Measurements from ENCODE around the gene SP140L. TPM values are rescaled to one million over a fixed set of nuclear protein-coding genes. Genes with fewer than 3 reads are reported as not detected.
"Not testable (repeated sequence)": the region's sequence is repeated elsewhere in the genome, so short reads cannot be mapped to it uniquely, and the experiment has no call there.

Gene SP140L
- total and polyA plus RNA-seq, 2 experiments from 2014 or later: 8.0 to 11.5 TPM

DNA sequence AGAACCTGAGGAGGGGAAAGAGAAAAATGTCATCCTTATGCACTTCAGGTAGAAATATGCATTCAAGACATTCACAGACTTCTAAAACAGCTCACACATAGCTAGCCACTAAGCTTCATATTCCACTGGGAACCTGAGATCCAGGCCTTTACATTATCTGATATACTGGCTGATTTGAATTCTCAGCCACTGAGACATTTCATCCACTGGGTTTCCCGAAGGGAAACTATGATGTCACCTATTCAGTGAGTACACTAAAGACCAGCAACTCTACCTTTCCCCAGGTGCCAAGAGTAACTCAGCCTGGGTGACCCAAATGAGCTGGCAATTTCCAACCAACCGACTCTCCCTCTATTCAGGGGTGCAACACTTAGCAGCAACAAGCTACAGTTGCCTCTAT is 67.3 kb downstream of the SP140L start:
- no peaks in the 10 kb centered on the region for H3K27me3 ChIP-seq (replicated peaks; ENCODE audit: insufficient read depth)
- no peaks in the 10 kb centered on the region for H3K9me2 ChIP-seq (ENCODE audit: insufficient read depth)
- no peak overlapping the region for H3K27ac ChIP-seq
- H4K20me1 ChIP-seq (ENCODE audit: insufficient read depth): no peaks in the 10 kb centered on the region
- no peaks in the 10 kb centered on the region for H3K4me1 ChIP-seq (ENCODE audit: insufficient read depth)
- no peak overlapping the region for H3K4me2 ChIP-seq (ENCODE audit: unreplicated experiment)
- in situ Hi-C loops (cut with MboI): no loop called here
- no peak overlapping the region for H3K9ac ChIP-seq
- H3K36me3 ChIP-seq (ENCODE audit: low read depth): peaks cover 29% of the 10 kb centered on the region; the same call in 1 of the 2 replicates
- H3K4me3 ChIP-seq: no peak overlapping the region
- TF ChIP-seq EZH2 (IDR thresholded peaks at IDR 0.05; ENCODE audit: insufficient read depth, poor library complexity, severe bottlenecking) (no peak), EZH2phosphoT487 (IDR thresholded peaks at IDR 0.05; ENCODE audit: insufficient read depth, low read depth) (no peak)
- DNase-seq: no peak
- no peaks in the 10 kb centered on the region for H3K79me2 ChIP-seq (ENCODE audit: insufficient read depth)
- no peaks in the 10 kb centered on the region for H3F3A ChIP-seq (ENCODE audit: insufficient read depth)
- no peak overlapping the region for H2AFZ ChIP-seq
- no peaks in the 10 kb centered on the region for H3K9me3 ChIP-seq (ENCODE audit: low read depth)
- WGBS, 2 experiments (ENCODE audit: low coverage in 1 of 2, low lambda C conversion rate in 2 of 2, missing lambda C conversion rate in 2 of 2): 100% methylated on average over 2 of the region's 2 CpGs

DNA sequence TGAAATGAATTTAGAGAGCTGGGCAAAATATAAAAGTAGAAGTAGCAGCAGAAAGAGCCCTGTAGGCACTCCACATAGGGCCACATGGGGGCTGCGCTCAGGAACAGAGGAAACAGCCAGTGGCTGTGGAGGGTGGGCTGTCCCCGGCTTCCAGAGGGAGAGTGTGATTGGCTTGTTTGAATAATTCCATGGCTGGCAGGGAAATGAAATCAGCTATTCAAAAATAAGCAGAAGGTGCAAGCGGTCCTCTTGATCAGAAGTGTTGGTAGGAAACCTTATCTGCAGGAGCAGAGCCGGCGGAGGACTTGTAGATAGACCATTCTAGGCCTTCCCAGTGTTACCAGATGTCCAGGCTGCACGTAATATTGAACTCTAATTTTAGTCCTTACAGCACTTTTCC is 71.7 kb downstream of the SP140L start:
- H3K79me2 ChIP-seq (ENCODE audit: insufficient read depth); H3K27ac ChIP-seq; in situ Hi-C loops (cut with MboI); H2AFZ ChIP-seq; H3K9me3 ChIP-seq (ENCODE audit: low read depth); H3K4me2 ChIP-seq (ENCODE audit: unreplicated experiment); H4K20me1 ChIP-seq (ENCODE audit: insufficient read depth); H3K9me2 ChIP-seq (ENCODE audit: insufficient read depth); H3K4me3 ChIP-seq; H3K27me3 ChIP-seq (replicated peaks; ENCODE audit: insufficient read depth); DNase-seq; H3K4me1 ChIP-seq (ENCODE audit: insufficient read depth); H3F3A ChIP-seq (ENCODE audit: insufficient read depth); H3K9ac ChIP-seq: not testable (repeated sequence)
- H3K36me3 ChIP-seq (ENCODE audit: low read depth): peaks cover 17% of the 10 kb centered on the region; the same call in 1 of the 2 replicates
- 92 to 96% methylated on average over 6 of the region's 6 CpGs for WGBS, 2 experiments (ENCODE audit: low coverage in 1 of 2, low lambda C conversion rate in 2 of 2, missing lambda C conversion rate in 2 of 2)

DNA sequence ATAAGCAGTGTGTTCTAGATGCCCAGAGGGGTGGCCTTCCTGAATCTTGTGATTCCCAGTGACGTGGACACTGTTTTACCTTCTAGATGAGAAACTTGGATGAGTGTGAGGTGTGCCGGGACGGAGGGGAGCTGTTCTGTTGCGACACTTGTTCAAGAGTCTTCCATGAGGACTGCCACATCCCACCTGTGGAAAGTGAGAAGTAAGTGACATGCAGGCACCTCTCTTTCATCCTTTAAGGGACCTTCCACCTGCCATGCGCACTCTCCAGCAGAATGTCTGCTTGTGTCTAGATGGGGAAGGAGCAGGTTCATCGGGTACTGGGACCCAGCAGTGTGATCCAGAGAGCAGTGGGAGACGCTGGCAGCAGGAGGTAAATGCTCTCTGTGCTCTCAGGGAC is 73.0 kb downstream of the SP140L start:
- no peak overlapping the region for H3K4me3 ChIP-seq
- H3K4me2 ChIP-seq (ENCODE audit: unreplicated experiment): no peak overlapping the region
- no peak overlapping the region for H2AFZ ChIP-seq
- H3K9me3 ChIP-seq (ENCODE audit: low read depth): no peaks in the 10 kb centered on the region
- H3K4me1 ChIP-seq (ENCODE audit: insufficient read depth): no peaks in the 10 kb centered on the region
- in situ Hi-C loops (cut with MboI): no loop called here
- H3K9ac ChIP-seq: no peak overlapping the region
- no peaks in the 10 kb centered on the region for H3K79me2 ChIP-seq (ENCODE audit: insufficient read depth)
- H4K20me1 ChIP-seq (ENCODE audit: insufficient read depth): no peaks in the 10 kb centered on the region
- H3K27me3 ChIP-seq (replicated peaks; ENCODE audit: insufficient read depth): no peaks in the 10 kb centered on the region
- H3K36me3 ChIP-seq (ENCODE audit: low read depth): peaks cover 6% of the 10 kb centered on the region; the same call in 1 of the 2 replicates
- no peak overlapping the region for H3K27ac ChIP-seq
- 94 to 97% methylated on average over 7 of the region's 7 CpGs for WGBS, 2 experiments (ENCODE audit: low coverage in 1 of 2, low lambda C conversion rate in 2 of 2, missing lambda C conversion rate in 2 of 2)
- DNase-seq: no peak
- H3K9me2 ChIP-seq (ENCODE audit: insufficient read depth): no peaks in the 10 kb centered on the region
- no peak for TF ChIP-seq EZH2phosphoT487 (IDR thresholded peaks at IDR 0.05; ENCODE audit: insufficient read depth, low read depth)
- TF ChIP-seq EZH2 (IDR thresholded peaks at IDR 0.05; ENCODE audit: insufficient read depth, poor library complexity, severe bottlenecking): no peak
- H3F3A ChIP-seq (ENCODE audit: insufficient read depth): no peaks in the 10 kb centered on the region

DNA sequence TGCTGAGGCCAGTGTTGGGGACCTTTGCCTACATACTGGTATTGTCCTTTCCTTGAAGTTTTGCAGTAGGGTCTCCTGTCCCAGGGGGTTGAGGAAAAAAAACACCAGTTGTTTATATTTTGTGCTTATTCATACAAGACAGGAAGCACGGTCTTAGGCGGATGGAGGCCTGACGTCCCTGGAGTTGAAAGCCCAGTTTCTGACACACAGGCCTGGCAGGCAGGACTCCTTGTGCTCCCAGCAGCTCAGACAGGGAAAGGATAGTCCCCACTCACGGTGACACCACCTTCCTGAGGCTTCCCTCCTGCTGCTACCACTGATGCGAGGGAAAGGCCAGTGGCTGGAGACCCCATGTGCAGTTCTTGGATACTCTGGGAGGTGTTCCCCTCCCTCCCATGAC is 73.5 kb downstream of the SP140L start:
- Histone ChIP-seq H3K4me3 (no peak overlapping the region), H3K4me2 (ENCODE audit: unreplicated experiment) (no peak overlapping the region), H3K27ac (no peak overlapping the region), H3K79me2 (ENCODE audit: insufficient read depth) (no peaks in the 10 kb centered on the region), H2AFZ (no peak overlapping the region), H4K20me1 (ENCODE audit: insufficient read depth) (no peaks in the 10 kb centered on the region), H3K9me3 (ENCODE audit: low read depth) (no peaks in the 10 kb centered on the region), H3K36me3 (ENCODE audit: low read depth) (peaks cover 1% of the 10 kb centered on the region; the same call in 1 of the 2 replicates), H3F3A (ENCODE audit: insufficient read depth) (no peaks in the 10 kb centered on the region), H3K27me3 (replicated peaks; ENCODE audit: insufficient read depth) (no peaks in the 10 kb centered on the region), H3K9ac (no peak overlapping the region), H3K9me2 (ENCODE audit: insufficient read depth) (no peaks in the 10 kb centered on the region), H3K4me1 (ENCODE audit: insufficient read depth) (no peaks in the 10 kb centered on the region)
- DNase-seq: no peak
- TF ChIP-seq EZH2 (IDR thresholded peaks at IDR 0.05; ENCODE audit: insufficient read depth, poor library complexity, severe bottlenecking): no peak
- no peak for TF ChIP-seq EZH2phosphoT487 (IDR thresholded peaks at IDR 0.05; ENCODE audit: insufficient read depth, low read depth)
- 93 to 94% methylated on average over 5 of the region's 5 CpGs for WGBS, 2 experiments (ENCODE audit: low coverage in 1 of 2, low lambda C conversion rate in 2 of 2, missing lambda C conversion rate in 2 of 2)
- in situ Hi-C loops (cut with MboI): no loop called here

GRCh38 chr2:230401026-230401425 is 74.0 kb downstream of the SP140L start:
- H3K4me2 ChIP-seq (ENCODE audit: unreplicated experiment); DNase-seq; H3K9ac ChIP-seq; H2AFZ ChIP-seq; H3F3A ChIP-seq (ENCODE audit: insufficient read depth); in situ Hi-C loops (cut with MboI); H3K27ac ChIP-seq; H3K36me3 ChIP-seq (ENCODE audit: low read depth); H4K20me1 ChIP-seq (ENCODE audit: insufficient read depth); H3K4me1 ChIP-seq (ENCODE audit: insufficient read depth); H3K4me3 ChIP-seq; H3K79me2 ChIP-seq (ENCODE audit: insufficient read depth); H3K9me2 ChIP-seq (ENCODE audit: insufficient read depth); H3K9me3 ChIP-seq (ENCODE audit: low read depth); H3K27me3 ChIP-seq (replicated peaks; ENCODE audit: insufficient read depth): not testable (repeated sequence)
- WGBS, 2 experiments (ENCODE audit: low coverage in 1 of 2, low lambda C conversion rate in 2 of 2, missing lambda C conversion rate in 2 of 2): 53 to 59% methylated on average over 2 of the region's 6 CpGs
